GM18868 (cell line): ENCODE results near the gene TRNAU1AP.
A peak's percentile ranks its signal among the peaks of the same experiment; 100 is the strongest.
"Not testable (repeated sequence)": the region's sequence is repeated elsewhere in the genome, so short reads cannot be mapped to it uniquely, and the experiment has no call there.

Experiments
- ATAC-seq: cut with Tn5 transposase; IDR thresholded peaks from one replicate; pipeline ENCODE4 v1.9.1; 2021; ENCODE audit warnings: mild to moderate bottlenecking, moderate library complexity; ENCODE audit not compliant: unreplicated experiment

Gene TRNAU1AP

DNA sequence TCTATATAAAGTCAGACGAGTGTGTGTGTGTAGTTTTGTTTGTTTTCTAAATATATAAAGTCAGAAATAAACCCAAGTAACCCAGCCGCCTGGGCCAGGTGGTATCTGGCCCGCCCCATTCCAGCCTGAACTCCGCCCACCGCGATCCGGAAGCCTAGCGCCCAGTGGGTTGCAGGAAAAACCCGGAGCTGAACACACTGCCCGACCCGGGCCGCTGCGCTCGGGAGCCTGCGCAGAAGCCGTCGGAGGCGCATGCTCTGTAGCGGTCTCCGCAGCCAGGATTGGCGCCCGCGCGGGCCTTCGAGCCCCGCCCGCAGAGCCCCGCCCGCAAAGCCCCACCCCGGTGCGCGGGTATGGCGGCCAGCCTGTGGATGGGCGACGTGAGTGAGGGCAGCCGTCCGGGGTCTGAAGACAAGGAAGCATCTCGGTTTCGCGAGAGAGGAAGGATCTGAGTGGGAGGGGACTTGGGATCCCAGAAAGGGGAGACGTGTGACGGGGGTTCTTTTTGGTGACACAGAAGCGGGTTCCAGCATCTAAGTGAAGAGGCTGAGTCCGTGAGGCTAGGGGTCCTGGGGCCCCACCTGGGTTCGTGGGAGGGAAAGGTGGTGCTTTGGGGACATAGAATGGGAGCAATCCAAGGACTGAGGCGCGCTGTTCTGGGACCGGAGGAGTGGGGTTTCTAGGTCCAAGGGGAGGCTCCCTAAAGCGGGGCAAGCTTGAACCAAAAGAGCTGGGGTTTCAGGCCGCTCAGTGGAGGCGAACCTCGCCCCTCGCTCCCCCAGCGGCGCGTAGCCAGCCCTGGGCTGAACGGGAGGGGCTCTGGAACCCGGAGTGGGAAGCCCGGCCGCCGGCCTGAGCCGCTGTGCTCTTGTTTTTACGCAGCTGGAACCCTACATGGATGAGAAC is at the start of gene TRNAU1AP:
Gene TRNAU1AP, plus strand, starts transcription at position 328 of the 906 bp plus-strand sequence. Its CDS starts 26 bp downstream, at position 354.
- ATAC-seq = peak; percentile 83

DNA sequence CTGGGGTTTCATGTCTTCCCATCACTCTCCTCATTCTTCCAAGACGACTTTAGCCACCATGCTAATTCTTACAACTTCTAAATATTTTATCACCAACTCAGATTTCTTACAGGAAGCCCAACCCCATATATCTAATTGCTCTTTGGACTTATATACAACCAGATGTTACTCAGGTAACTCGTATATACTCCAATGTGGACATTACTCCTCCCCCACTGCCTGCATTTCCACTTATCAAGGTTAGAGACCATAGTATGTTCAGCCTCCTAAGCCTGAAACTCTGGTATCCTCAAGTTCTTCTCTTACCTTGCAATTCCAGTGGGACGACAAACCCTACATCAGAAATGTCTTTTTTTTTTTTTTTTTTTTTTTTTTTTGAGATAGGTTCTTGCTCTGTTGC is 49.8 kb upstream of the TRNAU1AP start:
- no peak for ATAC-seq

DNA sequence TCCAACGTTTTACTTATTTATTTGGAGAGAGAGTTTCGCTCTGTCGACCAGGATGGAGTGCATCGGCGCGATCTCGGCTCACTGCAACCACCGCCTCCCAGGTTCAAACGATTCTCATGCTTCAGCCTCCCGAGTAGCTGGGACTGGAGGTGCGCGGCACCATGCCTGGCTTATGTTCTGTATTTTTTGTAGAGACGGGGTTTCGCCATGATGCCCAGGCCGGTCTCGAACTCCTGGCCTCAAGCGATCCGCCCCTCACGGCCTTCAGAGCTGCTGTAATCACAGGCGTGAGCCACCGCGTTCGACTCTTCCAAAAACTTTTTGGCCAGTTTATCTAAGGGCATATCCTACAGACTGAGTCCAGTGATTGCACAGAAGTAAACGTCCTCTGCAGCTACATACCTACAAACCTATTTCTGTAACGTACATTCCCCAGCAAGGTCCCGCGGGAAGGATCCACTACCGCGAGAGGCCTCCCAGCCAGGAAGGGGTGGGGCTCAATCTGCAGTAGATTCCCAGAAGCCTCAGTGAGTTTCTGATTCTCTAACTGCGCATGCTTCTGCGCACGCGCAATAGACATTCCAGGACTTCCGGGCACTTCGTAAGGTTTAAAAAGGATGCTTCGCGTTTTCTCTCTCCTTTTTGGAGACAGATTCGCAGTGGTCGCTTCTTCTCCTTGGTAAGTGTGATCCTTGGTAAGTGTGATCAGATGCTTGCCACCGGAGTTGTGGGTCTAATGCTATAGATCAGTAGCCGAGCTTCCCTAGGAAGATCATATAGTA is 47.3 kb upstream of the TRNAU1AP start, which contains the start of gene RCC1:
Gene RCC1, plus strand, starts transcription at position 638 of the 782 bp plus-strand sequence. CDS start 23,824 bp downstream, outside the sequence.
- peak; percentile 82 for ATAC-seq

DNA sequence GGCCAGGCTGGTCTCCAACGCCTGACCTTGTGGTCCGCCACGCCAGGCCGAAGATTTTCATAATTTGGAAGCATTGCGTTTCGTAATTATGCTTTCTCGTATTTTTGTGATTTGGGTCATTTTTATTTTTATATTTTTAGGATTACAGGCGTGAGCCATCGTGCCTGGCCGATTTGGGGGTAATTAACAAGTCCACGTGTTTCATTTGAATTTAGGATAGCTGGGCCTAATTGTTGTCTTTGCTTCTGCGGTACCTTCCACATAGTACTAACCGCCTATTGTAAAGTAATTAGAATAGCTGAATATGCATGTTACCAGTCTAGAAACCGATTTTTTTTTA is 46.0 kb upstream of the TRNAU1AP start:
- no peak for ATAC-seq

DNA sequence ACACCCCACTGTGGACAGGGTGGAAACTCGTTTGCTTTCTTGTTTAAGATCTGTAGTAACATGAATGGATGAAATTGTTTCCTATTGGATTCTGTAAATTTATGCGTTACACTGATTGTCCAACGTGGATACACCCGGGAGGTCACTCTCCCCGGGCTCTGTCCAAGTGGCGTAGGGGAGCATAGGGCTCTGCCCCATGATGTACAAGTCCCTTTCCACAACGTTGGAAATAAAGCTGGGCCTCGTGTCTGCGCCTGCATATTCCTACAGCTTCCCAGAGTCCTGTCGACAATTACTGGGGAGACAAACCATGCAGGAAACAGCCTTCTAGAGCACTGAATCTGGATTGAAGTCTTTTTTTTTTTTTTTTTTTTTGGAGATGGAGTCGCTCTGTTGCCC is 45.6 kb upstream of the TRNAU1AP start:
- no peak for ATAC-seq

DNA sequence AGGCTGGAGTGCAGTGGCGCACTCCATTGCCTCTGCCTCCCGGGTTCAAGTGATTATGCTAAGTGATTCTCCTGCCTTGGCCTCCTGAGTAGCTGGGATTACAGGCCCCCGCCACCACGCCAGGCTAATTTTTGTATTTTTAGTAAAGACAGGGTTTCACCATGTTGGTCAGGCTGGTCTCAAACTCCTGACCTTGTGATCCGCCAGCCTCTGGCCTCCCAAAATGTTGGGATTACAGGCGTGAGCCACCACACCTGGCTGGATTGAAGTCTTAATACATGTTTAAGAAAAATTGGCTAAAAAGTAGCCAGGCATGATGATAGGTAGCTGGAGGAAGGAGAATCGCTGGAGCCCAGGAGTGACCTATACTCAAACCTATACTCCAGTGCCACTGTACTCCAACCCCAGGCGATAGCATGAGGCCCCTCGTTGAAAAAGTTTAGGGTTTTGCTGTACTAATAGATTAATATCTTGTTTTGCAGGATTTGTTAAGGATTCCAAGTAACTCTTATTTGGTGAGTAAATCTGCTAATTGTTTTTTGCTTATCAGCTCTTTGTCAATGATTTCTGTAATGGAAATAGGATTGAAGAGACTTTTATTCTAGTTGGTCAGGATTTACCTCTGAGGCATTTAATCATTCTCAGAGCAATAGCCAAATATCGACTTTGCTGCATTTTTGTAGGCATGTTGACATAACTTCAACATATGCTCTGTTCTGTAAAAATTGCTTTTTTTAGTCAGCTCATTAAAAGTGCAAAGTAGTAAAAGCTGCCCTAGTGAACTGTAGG is 45.0 kb upstream of the TRNAU1AP start:
- ATAC-seq = no peak

DNA sequence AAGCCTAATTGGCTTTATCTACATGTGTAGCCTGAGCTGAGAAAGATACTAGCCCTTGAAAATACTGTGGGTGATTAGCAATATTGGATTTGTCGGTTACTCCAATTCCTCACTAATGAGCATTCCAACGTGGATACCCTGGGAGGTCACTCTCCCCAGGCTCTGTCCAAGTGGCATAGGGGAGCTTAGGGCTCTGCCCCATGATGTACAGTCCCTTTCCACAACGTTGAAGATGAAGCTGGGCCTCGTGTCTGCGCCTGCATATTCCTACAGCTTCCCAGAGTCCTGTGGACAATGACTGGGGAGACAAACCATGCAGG is 44.5 kb upstream of the TRNAU1AP start:
- no peak for ATAC-seq

DNA sequence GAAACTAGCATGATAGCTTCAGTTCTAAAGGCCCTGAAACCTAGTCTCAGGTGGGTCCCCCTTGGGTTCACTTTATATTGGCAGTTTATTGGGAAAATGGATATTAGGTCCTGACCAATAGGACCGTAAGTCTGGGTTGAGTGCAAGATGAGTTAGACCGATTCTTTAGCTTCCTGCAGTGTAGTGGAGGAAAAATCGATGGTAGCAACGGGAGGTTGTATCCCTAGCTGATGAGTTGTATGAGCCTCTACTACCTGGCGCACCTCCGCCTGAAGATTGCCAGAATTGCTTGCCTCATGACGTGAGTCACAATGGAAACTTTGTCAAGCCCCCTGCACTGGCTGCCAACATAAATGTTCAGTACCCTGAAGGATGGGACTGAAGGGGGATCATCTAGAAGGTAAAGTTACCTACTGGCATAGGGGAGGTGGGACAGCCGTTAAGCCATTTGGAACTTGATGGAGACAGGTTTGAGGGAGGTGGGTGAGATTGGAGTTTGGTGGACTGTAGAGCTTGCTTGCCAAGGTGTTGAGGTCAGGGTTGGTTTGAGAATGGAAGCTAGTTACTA is 43.1 kb upstream of the TRNAU1AP start:
- ATAC-seq = no peak

DNA sequence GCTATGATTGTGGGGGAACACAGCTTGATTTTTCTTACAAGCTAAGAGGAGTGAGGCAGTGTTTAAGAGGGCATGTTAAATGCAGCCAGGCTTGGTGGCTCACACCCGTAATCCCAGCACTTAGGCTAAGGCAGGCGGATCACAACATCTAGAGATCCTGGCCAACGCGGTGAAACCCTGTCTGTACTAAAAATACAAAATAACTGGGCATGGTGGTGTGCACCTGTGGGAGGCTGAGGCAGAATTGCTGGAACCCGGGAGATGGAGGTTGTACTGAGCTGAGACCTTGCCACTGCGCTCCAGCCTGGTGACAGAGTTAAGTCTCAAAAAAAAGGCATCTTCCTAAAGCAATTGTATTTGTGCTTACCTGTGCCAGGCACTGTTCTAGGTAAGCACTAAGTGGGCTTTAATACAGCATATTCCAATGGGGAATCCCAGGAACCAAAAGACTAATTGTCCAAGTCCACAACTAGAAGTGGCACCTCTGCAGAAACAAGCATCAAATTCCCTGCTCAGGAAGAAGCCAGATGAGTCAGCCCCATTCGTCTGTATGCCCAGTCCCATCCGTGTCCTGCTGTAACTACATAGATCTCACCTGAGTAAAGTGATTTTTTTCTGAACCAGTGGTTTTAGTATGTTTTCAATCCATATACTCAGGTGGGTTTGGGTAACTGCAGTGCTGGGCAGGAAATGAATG is 42.5 kb upstream of the TRNAU1AP start:
- no peak for ATAC-seq

DNA sequence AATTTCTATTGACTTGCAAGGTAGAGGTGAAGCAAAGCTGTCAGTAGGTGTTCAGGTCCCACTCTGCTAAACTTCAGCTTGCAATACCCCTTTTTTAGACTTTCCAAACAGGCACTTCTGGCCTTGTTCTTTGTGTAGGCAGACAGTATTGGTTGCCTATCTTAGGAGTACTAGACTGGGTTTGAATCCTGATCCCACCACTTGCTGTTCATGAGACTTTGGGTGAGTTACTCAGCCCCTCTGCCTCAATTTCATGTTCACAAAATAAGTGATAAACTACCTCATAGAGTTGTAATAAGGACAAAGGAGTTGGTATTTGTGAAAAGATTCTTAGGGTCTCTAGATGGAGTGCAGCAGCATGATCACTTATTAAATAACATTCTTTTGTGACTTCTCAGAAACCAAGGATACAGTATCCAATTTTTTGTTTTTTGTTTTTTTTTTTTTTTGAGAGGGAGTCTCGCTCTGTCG is 41.9 kb upstream of the TRNAU1AP start:
- ATAC-seq = no peak

DNA sequence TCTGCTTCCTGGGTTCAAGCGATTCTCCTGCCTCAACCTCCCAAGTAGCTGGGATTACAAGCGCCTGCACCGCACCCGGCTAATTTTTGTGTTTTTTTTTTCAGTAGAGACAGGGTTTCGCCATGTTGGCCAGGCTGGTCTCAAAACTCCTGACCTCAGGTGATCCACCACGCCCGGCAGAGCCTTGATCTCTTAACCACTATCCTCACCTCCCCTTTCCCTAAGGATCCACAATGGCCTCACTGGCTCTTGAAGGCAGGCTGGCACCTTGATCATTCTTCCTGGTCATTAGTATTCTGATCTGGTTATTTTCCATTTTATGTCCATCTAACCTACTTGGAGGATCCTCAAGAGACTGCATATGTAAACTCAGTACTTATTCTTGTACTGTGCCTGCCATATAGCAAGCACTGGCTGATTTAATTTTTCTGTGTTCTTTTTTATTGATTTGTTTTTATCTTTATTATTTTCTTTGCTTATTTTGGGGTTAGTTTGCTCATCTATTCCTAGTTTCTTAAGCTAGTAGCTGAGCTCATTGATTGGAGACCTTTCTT is 40.8 kb upstream of the TRNAU1AP start:
- no peak for ATAC-seq

DNA sequence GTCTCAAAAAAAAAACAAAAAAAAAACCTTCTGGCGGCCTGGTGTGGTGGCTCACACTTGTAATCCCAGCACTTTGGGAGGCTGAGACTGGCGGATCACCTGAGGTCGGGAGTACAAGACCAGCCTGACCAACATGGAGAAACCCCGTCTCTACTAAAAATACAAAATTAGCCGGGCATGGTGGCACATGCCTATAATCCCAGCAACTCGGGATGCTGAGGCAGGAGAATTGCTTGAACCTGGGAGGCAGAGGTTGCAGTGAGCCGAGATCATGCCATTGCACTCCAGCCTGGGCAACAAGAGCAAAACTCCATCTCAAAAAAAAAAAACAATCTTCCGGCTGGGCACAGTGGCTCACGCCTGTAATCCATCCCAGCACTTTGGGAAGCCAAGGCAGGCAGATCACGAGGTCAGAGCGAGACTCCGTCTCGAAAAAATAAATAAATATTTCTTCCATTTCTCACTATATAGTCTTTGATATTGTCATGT is 38.4 kb upstream of the TRNAU1AP start:
- ATAC-seq = not testable (repeated sequence)

DNA sequence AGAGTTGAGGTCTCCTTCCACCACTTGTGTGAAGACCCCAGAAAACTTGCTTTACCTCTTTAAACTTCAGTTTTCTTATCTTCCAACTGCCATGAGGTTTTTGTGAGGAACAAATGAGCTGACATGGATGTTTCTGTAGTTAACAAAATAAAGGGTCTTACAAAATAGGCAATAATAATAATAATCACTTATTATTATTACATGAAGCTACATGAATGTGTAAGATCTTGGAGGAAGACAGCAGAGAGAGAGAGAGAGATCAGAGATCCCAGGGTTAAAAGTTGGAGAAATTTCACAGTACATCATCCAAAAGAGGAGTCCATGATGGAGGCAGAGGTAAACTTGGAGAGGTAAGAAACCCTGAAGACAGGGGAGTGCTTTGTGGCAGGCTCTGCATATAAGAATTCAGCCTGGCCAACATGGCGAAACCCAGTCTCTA is 36.3 kb upstream of the TRNAU1AP start:
- ATAC-seq = no peak

DNA sequence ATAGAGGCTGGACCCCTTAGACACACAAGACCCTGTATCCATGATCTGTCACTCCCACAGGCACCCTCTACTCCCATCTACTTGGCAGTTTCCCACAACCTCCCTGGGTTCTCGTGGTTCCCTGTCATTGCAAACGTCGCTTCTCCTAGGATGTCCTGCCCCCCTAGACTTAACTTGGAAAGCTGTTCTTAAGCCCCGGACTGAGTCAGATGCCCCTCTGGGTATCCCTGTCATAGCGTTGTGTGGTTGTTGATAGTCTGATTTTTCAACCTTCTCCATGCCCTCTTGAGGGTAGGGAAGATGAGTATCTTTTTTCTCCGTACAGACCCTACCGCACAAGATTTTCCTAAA is 35.3 kb upstream of the TRNAU1AP start:
- peak; percentile 3 for ATAC-seq

DNA sequence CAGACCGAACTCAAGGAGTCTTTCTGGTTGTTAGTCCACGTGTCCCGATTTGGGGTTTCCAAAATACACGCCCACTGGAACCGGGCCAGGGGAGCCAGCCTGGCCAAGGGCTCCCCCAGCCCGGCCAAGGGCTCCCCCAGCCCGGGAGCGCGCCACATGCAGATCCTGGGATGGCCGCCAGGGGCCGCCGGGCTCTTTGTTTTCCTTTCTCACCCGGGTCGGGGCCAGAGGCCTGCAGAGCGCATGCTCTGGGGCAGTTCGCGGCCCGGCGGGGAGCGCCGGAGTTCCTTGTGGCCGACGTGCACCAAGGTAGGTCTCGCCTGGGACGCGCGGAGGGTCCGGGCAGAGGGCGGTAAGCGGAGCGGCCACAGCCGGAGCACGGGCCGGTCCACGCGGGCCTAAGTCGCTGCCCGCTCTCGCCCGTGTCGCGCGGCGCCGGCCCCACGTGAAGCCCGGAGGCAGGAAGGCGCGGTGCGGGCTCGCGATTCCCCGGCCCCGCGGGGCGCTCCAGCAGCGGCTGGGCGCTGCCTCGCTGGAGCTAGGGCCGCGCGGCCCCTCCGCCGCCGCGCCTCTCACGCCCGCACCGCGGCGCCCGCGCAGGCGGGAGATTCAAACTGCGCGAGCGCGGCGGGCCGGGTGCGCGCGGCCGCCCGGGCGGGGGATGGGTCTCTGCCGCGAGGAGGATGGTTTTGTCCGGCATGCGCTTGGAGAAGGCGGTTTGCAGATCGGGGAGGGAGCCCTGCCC is 34.7 kb upstream of the TRNAU1AP start:
- ATAC-seq = peak; percentile 79

DNA sequence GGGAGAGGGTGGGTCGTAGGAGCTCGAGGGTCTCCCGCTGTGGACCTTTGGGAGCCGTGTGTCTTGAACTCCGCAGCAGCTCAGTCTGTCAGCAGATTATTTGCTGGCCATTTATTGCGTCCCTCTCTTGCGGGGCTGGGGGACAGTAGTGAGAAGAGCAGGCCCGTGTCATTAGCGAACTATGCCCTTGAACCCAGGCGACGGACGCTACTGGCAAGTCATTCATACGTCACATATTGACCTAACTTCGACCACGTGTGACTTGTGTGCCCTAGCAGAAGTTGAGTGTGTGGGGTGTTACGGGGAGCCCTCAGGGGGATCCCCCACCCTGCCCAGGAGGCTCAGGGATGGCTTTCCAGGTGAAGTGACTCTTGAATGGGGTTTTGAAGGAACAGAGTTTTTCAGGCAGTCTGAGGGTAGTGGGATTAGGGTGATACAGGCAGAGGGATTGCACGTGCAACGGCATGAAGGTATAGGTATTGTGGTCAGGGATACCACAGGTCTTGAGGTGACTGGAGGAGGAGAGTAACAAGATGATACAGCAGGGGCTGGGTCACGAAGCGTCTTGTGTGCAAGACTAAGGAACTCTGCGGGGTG is 34.0 kb upstream of the TRNAU1AP start:
- no peak for ATAC-seq

DNA sequence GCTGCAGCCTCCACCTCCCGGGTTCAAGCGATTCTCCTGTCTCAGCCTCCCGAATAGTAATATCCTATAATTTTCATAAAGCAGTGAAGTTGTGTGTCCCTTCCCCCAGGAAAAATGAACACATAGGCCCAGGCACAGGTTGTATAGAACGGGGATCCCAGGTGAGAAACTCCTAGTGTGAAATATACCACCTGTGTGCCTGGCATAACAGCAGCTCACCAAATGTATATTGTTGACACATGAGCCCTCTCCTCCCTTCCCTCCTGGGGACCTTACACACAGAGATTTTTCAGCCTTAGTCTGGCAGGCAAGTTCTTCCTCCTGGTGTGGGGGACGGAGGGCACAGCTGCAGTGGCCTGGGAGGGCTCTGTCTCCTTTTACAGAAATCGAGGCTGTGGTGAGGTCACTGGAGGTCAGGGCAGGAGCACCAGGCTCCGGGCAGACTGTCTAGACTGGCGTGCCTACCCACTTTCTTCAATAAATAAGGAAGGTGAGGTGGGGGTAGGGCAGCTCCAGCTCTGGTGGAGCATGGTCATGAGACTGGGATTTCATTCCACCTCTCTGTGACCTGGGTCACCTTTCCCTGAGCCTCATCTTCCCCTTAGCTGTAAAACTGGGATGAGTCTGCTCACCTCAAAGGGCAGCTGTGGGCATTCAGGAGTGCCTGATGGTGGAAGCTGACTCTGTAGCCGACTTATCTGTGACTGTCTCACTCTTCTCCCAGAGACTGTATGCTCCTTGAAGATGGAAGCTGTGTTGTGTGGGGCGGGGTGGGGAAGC is 32.7 kb upstream of the TRNAU1AP start:
- ATAC-seq = no peak

DNA sequence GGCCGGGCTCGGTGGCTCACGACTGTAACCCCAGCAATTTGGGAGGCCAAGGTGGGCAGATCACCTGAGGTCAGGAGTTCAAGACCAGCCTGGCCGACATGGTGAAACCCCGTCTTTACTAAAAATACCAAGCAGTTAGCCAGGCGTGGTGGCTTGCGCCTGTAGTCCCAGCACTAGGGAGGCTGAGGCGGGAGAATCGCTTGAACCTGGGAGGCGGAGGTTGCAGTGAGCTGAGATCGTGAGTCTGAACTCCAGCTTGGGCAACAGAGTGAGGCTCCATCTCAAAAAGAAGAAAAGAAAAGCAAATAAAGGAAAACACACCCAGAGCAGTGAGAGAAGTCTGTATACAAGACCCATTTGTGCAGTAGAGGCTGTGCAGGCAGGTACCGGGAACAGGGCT is 32.1 kb upstream of the TRNAU1AP start:
- not testable (repeated sequence) for ATAC-seq
